GM18508 (cell line): Measurements from ENCODE around the gene TEX26.
"Not testable (repeated sequence)": the region's sequence is repeated elsewhere in the genome, so short reads cannot be mapped to it uniquely, and the experiment has no call there.

Experiments
- ATAC-seq: cut with Tn5 transposase; IDR thresholded peaks from one replicate; pipeline ENCODE4 v1.9.1; 2021; ENCODE audit warnings: moderate number of reproducible peaks; ENCODE audit not compliant: insufficient read depth, unreplicated experiment

The TEX26 gene

GRCh38 chr13:30918662-30919405, 13.6 kb upstream of the TEX26 start:
- no peak for ATAC-seq

GRCh38 chr13:30920162-30920909, 12.1 kb upstream of the TEX26 start:
- no peak for ATAC-seq

GRCh38 chr13:30923418-30923817, 9.0 kb upstream of the TEX26 start:
- no peak for ATAC-seq

- ATAC-seq: no peak
These were observed 7.7 kb upstream of the TEX26 start for GRCh38 chr13:30924721-30925120.

GRCh38 chr13:30925429-30925828, 7.0 kb upstream of the TEX26 start:
- no peak for ATAC-seq

GRCh38 chr13:30926781-30927180, 5.7 kb upstream of the TEX26 start:
- ATAC-seq: no peak

- not testable (repeated sequence) for ATAC-seq
These were observed 5.3 kb upstream of the TEX26 start for GRCh38 chr13:30927188-30927587.

GRCh38 chr13:30927595-30927994, 4.9 kb upstream of the TEX26 start:
- no peak for ATAC-seq

GRCh38 chr13:30928978-30929377, 3.5 kb upstream of the TEX26 start:
- ATAC-seq: no peak

GRCh38 chr13:30933354-30933670, 856 bp downstream of the TEX26 start:
- no peak for ATAC-seq

GRCh38 chr13:30934381-30934780, 1.9 kb downstream of the TEX26 start:
- no peak for ATAC-seq

GRCh38 chr13:30934803-30935202, 2.3 kb downstream of the TEX26 start:
- ATAC-seq: no peak

- ATAC-seq: no peak
These were observed 4.5 kb downstream of the TEX26 start for GRCh38 chr13:30936971-30937370.

GRCh38 chr13:30943881-30944280, 11.4 kb downstream of the TEX26 start:
- no peak for ATAC-seq

- ATAC-seq: no peak
These were observed 24.9 kb downstream of the TEX26 start for GRCh38 chr13:30957258-30957943.

- ATAC-seq: no peak
These were observed 27.2 kb downstream of the TEX26 start for GRCh38 chr13:30959678-30960077.

- no peak for ATAC-seq
These were observed 31.3 kb downstream of the TEX26 start for GRCh38 chr13:30963791-30964190.

GRCh38 chr13:30965380-30965779, 32.9 kb downstream of the TEX26 start:
- no peak for ATAC-seq

- no peak for ATAC-seq
These were observed 33.6 kb downstream of the TEX26 start for GRCh38 chr13:30966101-30966500.

GRCh38 chr13:30968846-30969245, 36.4 kb downstream of the TEX26 start:
- no peak for ATAC-seq

- ATAC-seq: no peak
These were observed 39.1 kb downstream of the TEX26 start for GRCh38 chr13:30971575-30971974.
